Body of pancreas (tissue), 4 donors: Measurements from ENCODE around the gene L1CAM. TPM values are rescaled to one million over a fixed set of nuclear protein-coding genes. Genes with fewer than 3 reads are reported as not detected.
A peak's percentile ranks its signal among the peaks of the same experiment; 100 is the strongest.

Experiments
- ATAC-seq: fragments of 150-250 bp; one replicate; pipeline ENCODE4 v1.9.1; 2016
- DNase-seq, 4 donors: peaks; one replicate each; pipeline ENCODE4 v3.0.0-alpha.2; 2019
- H3K27ac ChIP-seq, 4 donors: fragments of 200-600 bp; sonication (generic); 1 replicate in 3 of 4; 2 replicates in 1 of 4; pipeline versions ENCODE4 v1.5.1 to v1.6.1; 2016 to 2019; ENCODE audit warnings: mild to moderate bottlenecking in 1 of 4, mixed read lengths in 1 of 4, moderate library complexity in 1 of 4
- H3K27me3 ChIP-seq, 2 donors: fragments of 200-600 bp; sonication (generic); one replicate each; pipeline ENCODE4 v1.6.0; 2016; ENCODE audit warnings: mild to moderate bottlenecking in 1 of 2
- H3K36me3 ChIP-seq, 2 donors: fragments of 200-600 bp; sonication (generic); replicated peaks in 1 of 2; 2 replicates each; pipeline ENCODE4 v1.5.1; 2016; ENCODE audit warnings: low read depth in 2 of 2; ENCODE audit not compliant: insufficient read depth in 1 of 2
- H3K4me1 ChIP-seq: fragments of 200-600 bp; sonication (generic); one replicate; pipeline ENCODE4 v1.6.0; 2016
- H3K4me3 ChIP-seq, 2 donors: fragments of 200-600 bp; sonication (generic); 1 replicate in 1 of 2; 2 replicates in 1 of 2; pipeline ENCODE4 v1.5.1; 2016 to 2019
- H3K9me3 ChIP-seq, 3 donors: fragments of 200-600 bp; sonication (generic); 1 replicate in 2 of 3; 2 replicates in 1 of 3; pipeline ENCODE4 v1.5.1; 2016
- CTCF ChIP-seq, 7 experiments: fragments of 450-650 bp in 4 of 7; fragments of 200-600 bp in 3 of 7; sonication (generic) in 3 of 7; IDR thresholded peaks; one replicate each; pipeline ENCODE4 v1.5.1; 2016 to 2019; ENCODE audit warnings: antibody characterized with exemption in 7 of 7
- POLR2A ChIP-seq, 3 donors: fragments of 450-650 bp; IDR thresholded peaks; one replicate each; pipeline ENCODE4 v1.6.1; 2016; ENCODE audit warnings: antibody characterized with exemption in 3 of 3, mild to moderate bottlenecking in 2 of 3
- WGBS, 2 donors: methylation state at CpG; one replicate each; pipeline ENCODE4 v1.1.5; 2017; 5-methylcytosine and 5-hydroxymethylcytosine counted together
- intact Hi-C: fragments of 100-400 bp; cut with DNase I; formaldehyde crosslinking; loops from one replicate; pipeline ENCODE4 v1.15.1; 2023
- total RNA-seq, 2 donors: library from RNA; depleted of rRNA; stranded (reverse); fragments of >200 nt; gene quantifications; one replicate each; pipeline ENCODE4 v1.1.0, GENCODE V29; 2016

L1CAM gene
- total RNA-seq, 2 donors from 2014 or later: 1.8 to 7.9 TPM

GRCh38 chrX:153887385-153887784 lies 1.4 kb upstream of the L1CAM start:
- Histone ChIP-seq H3K27me3 (peaks cover 0 to 6% of the 10 kb centered on the region in 2 donors), H3K4me3 (no peak overlapping the region), H3K4me1 (peaks cover 5% of the 10 kb centered on the region), H3K27ac (no peak overlapping the region), H3K36me3 (no peaks in the 10 kb centered on the region), H3K9me3 (no peaks in the 10 kb centered on the region)
- ATAC-seq (no peak), DNase-seq (no peak)
- WGBS, 2 donors: 52 to 58% methylated on average over 3 to 4 of the region's 8 CpGs
- TF ChIP-seq CTCF (IDR thresholded peaks at IDR 0.05): no peak
- TF ChIP-seq POLR2A (IDR thresholded peaks at IDR 0.05): no peak
- intact Hi-C loops: no loop called here

GRCh38 chrX:153886915-153887314 lies 942 bp upstream of the L1CAM start:
- no peak for ATAC-seq
- Histone ChIP-seq H3K27ac (no peak overlapping the region), H3K4me3 (no peak overlapping the region), H3K36me3 (no peaks in the 10 kb centered on the region), H3K4me1 (peaks cover 5% of the 10 kb centered on the region), H3K27me3 (peaks cover 0 to 6% of the 10 kb centered on the region in 2 donors), H3K9me3 (no peaks in the 10 kb centered on the region)
- no peak for DNase-seq
- TF ChIP-seq CTCF (IDR thresholded peaks at IDR 0.05) (no peak), POLR2A (IDR thresholded peaks at IDR 0.05) (no peak)
- 32 to 38% methylated on average over 5 to 13 of the region's 13 CpGs for WGBS, 2 donors
- intact Hi-C loops: no loop called here

GRCh38 chrX:153885208-153885787 lies 675 bp downstream of the L1CAM start:
- no peak for ATAC-seq
- 16% methylated on average over 14 of the region's 32 CpGs; no CpG with 5 or more reads in 1 of the 2 donors for WGBS, 2 donors
- Histone ChIP-seq H3K27ac (no peak overlapping the region), H3K4me3 (no peak overlapping the region), H3K4me1 (peaks cover 5% of the 10 kb centered on the region), H3K27me3 (peaks cover 0 to 6% of the 10 kb centered on the region in 2 donors), H3K36me3 (no peaks in the 10 kb centered on the region), H3K9me3 (no peaks in the 10 kb centered on the region)
- no peak for TF ChIP-seq POLR2A (IDR thresholded peaks at IDR 0.05)
- no peak for TF ChIP-seq CTCF (IDR thresholded peaks at IDR 0.05)
- intact Hi-C loops: no loop called here
- DNase-seq: no peak

GRCh38 chrX:153884590-153884989 lies 1.4 kb downstream of the L1CAM start:
- ATAC-seq: no peak
- peak in 1 of 4 donors; percentile 21 for DNase-seq
- intact Hi-C loops: no loop called here
- no peak for TF ChIP-seq POLR2A (IDR thresholded peaks at IDR 0.05)
- no peak for TF ChIP-seq CTCF (IDR thresholded peaks at IDR 0.05)
- Histone ChIP-seq H3K27me3 (peaks cover 0 to 6% of the 10 kb centered on the region in 2 donors), H3K4me1 (peaks cover 5% of the 10 kb centered on the region), H3K4me3 (no peak overlapping the region), H3K9me3 (no peaks in the 10 kb centered on the region), H3K27ac (no peak overlapping the region), H3K36me3 (no peaks in the 10 kb centered on the region)
- WGBS, 2 donors: 46% methylated on average over 5 of the region's 6 CpGs; no CpG with 5 or more reads in 1 of the 2 donors

GRCh38 chrX:153884136-153884535 lies 1.8 kb downstream of the L1CAM start:
- 41 to 59% methylated on average over 6 to 11 of the region's 13 CpGs for WGBS, 2 donors
- intact Hi-C loops: no loop called here
- DNase-seq (no peak), ATAC-seq (no peak)
- no peak overlapping the region for H3K4me3 ChIP-seq
- H3K9me3 ChIP-seq: no peaks in the 10 kb centered on the region
- H3K27me3 ChIP-seq: peaks cover 0 to 6% of the 10 kb centered on the region in 2 donors
- no peaks in the 10 kb centered on the region for H3K36me3 ChIP-seq
- no peak overlapping the region for H3K27ac ChIP-seq
- TF ChIP-seq CTCF (IDR thresholded peaks at IDR 0.05) (no peak), POLR2A (IDR thresholded peaks at IDR 0.05) (no peak)
- peaks cover 5% of the 10 kb centered on the region for H3K4me1 ChIP-seq
